CD4-positive, alpha-beta T cell (primary cell): Measurements from ENCODE around the gene SH3BP5L. TPM values are rescaled to one million over a fixed set of nuclear protein-coding genes. Genes with fewer than 3 reads are reported as not detected.

ENCODE experiments used
- ATAC-seq: fragments of 200-7000 bp; cut with Tn5 transposase; one replicate; pipeline ENCODE4 v1.10.0; 2022; ENCODE audit warnings: mild to moderate bottlenecking; ENCODE audit not compliant: poor library complexity
- CTCF ChIA-PET: fragments of 350-600 bp; sonication (Branson Sonifier 250); formaldehyde crosslinking; loops from one replicate; lab custom pipeline; 2021; ENCODE audit warnings: antibody characterized with exemption, inconsistent platforms; lab: Charles Lee
- POLR2A ChIA-PET: fragments of 350-600 bp; sonication (Branson Sonifier 250); formaldehyde crosslinking; loops from one replicate; lab custom pipeline; 2021; ENCODE audit warnings: antibody characterized with exemption, inconsistent platforms; lab: Charles Lee
- DNase-seq, 14 experiments: peaks; one replicate each; pipeline ENCODE4 v3.0.0-alpha.2; 2013 to 2020; ENCODE audit warnings: mixed read lengths in 2 of 14
- H3K27ac ChIP-seq, 2 donors: one replicate each; pipeline versions ENCODE4 v1.5.1 to v1.7.0; 2013; ENCODE audit warnings: low read length in 2 of 2, low read depth in 1 of 2, mild to moderate bottlenecking in 1 of 2
- H3K27me3 ChIP-seq, 2 experiments: 1 replicate in 1 of 2; 2 replicates in 1 of 2; pipeline versions ENCODE4 v1.6.1 to v1.7.0; 2013; ENCODE audit warnings: low read length in 2 of 2, control low read depth in 1 of 2, mild to moderate bottlenecking in 1 of 2, moderate library complexity in 1 of 2; ENCODE audit not compliant: insufficient read depth in 2 of 2, control insufficient read depth in 1 of 2
- H3K36me3 ChIP-seq: one replicate; pipeline ENCODE4 v1.6.1; 2013; ENCODE audit warnings: low read length, control low read depth; ENCODE audit not compliant: insufficient read depth
- H3K4me1 ChIP-seq: one replicate; pipeline ENCODE4 v1.6.1; 2013; ENCODE audit warnings: low read length, control low read depth; ENCODE audit not compliant: insufficient read depth
- H3K4me3 ChIP-seq: one replicate; pipeline ENCODE4 v1.5.1; 2013; ENCODE audit warnings: mild to moderate bottlenecking, low read length, moderate library complexity
- H3K9me3 ChIP-seq, 2 experiments: 1 replicate in 1 of 2; 2 replicates in 1 of 2; pipeline versions ENCODE4 v1.6.1 to v1.7.0; 2013; ENCODE audit warnings: low read length in 2 of 2, mild to moderate bottlenecking in 2 of 2, control low read depth in 1 of 2, moderate library complexity in 1 of 2; ENCODE audit not compliant: control insufficient read depth in 1 of 2, insufficient read depth in 1 of 2
- H3K27ac Mint-ChIP-seq: one replicate; pipeline ENCODE4 v1.8.0; 2020; ENCODE audit warnings: mixed read lengths
- H3K27me3 Mint-ChIP-seq: one replicate; pipeline ENCODE4 v1.8.0; 2021; ENCODE audit warnings: mixed read lengths
- H3K36me3 Mint-ChIP-seq: one replicate; pipeline ENCODE4 v1.8.0; 2021; ENCODE audit warnings: low read depth, mixed read lengths
- H3K4me1 Mint-ChIP-seq: one replicate; pipeline ENCODE4 v1.8.0; 2021; ENCODE audit warnings: low read depth, mixed read lengths
- H3K4me3 Mint-ChIP-seq: one replicate; pipeline ENCODE4 v1.8.0; 2020; ENCODE audit warnings: mild to moderate bottlenecking, mixed read lengths
- H3K9me3 Mint-ChIP-seq: one replicate; pipeline ENCODE4 v1.8.0; 2020; ENCODE audit warnings: mixed read lengths
- intact Hi-C, 2 experiments: fragments of 100-400 bp; cut with DNase I in 1 of 2; cut with micrococcal nuclease in 1 of 2; formaldehyde crosslinking; loops; one replicate each; pipeline versions ENCODE4 v1.15.1 to v1.9.0; 2023 to 2025; cut with DNase I, micrococcal nuclease
- total RNA-seq, 174 experiments: library from RNA in 2 of 174; stranded (reverse) in 2 of 174; gene quantifications; one replicate each; pipeline ENCODE4 v1.2.3 and lab custom pipeline; 2021 to 2026
- TF ChIP-seq, protein P1 (sequence below): fragments of 200-600 bp; IDR thresholded peaks from one replicate; pipeline ENCODE4 v1.8.0; 2022; ENCODE audit warnings: antibody characterized with exemption, mild to moderate bottlenecking

The SH3BP5L gene
- total RNA-seq, 2 experiments from 2014 or later: 21.7 to 25.2 TPM

DNA sequence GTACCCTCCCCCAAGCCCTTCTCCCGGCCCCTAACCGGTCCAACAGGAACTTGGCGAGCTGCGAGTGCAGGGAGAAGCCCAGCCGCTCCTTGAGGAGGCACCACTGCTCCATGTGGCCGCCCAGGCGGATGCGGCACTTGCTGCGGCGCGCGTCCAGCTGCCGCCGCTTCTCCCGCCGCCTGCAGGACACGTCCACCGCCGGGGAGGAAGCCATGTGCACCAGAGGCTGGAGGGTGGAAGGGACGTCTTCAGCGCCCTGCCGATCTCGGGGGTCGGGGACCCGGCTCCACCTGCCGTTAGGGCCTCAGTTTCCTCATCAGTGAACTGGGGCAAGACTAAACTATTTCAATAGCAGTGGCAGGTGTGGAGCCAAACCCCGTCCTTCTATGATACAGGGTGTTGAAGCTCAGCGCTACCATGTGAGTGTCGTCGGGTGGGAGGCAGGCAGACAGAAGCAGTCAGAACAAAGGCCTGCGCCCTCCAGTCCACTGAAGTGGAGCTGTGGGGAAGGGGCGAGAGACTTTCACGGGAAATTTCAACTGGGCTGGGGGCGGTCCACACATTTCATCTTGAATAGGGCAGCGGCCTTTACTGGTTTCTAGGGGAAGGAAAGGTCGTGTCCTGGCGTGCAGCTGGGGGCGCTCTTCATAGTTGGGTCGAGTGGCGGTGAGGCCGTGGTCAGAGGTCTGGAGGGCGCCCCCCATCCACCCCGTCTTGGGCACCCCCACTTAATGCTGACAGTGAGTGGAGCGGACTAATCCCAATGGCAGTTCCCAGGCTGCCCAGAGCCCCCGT, 32.6 kb upstream of the SH3BP5L start:
- TF ChIP-seq, protein P1, sequence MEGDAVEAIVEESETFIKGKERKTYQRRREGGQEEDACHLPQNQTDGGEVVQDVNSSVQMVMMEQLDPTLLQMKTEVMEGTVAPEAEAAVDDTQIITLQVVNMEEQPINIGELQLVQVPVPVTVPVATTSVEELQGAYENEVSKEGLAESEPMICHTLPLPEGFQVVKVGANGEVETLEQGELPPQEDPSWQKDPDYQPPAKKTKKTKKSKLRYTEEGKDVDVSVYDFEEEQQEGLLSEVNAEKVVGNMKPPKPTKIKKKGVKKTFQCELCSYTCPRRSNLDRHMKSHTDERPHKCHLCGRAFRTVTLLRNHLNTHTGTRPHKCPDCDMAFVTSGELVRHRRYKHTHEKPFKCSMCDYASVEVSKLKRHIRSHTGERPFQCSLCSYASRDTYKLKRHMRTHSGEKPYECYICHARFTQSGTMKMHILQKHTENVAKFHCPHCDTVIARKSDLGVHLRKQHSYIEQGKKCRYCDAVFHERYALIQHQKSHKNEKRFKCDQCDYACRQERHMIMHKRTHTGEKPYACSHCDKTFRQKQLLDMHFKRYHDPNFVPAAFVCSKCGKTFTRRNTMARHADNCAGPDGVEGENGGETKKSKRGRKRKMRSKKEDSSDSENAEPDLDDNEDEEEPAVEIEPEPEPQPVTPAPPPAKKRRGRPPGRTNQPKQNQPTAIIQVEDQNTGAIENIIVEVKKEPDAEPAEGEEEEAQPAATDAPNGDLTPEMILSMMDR: peak; percentile 51
- peak in 8 of 14 experiments; percentile 14 to 54 (median 38) for DNase-seq
- H3K4me1 ChIP-seq: peaks cover 60% of the 10 kb centered on the region
- intact Hi-C loops: loop anchor here in 1 of 2 experiments (2.0 kb wide), 1 partner anchor 17 kb away; no protein-coding TSS in a partner anchor
- ATAC-seq: peak; percentile 24
- H3K4me3 Mint-ChIP-seq: peak overlapping the region; percentile 95
- ChIA-PET POLR2A (interaction anchor here (0.6 to 4.9 kb wide), 7 partner anchors 9 to 106 kb away, joined by 3 to 98 read pairs (median 5); partner anchors contain the start of genes SH3BP5L and ZNF672), CTCF (interaction anchor here (0.7 to 2.9 kb wide), 9 partner anchors 9 to 66 kb away, joined by 3 to 65 read pairs (median 3); partner anchors contain the start of genes PGBD2, SH3BP5L and ZNF672)
- peaks cover 19% of the 10 kb centered on the region for H3K36me3 ChIP-seq
- H3K9me3 Mint-ChIP-seq: no peaks in the 10 kb centered on the region
- peaks cover 19% of the 10 kb centered on the region for H3K36me3 Mint-ChIP-seq
- H3K9me3 ChIP-seq: no peaks in the 10 kb centered on the region
- peak overlapping the region; percentile 93 for H3K27ac Mint-ChIP-seq
- peak overlapping the region; percentile 53 for H3K4me3 ChIP-seq
- no peaks in the 10 kb centered on the region for H3K27me3 ChIP-seq
- H3K27ac ChIP-seq: peak overlapping the region; percentile 41 to 77
- no peaks in the 10 kb centered on the region for H3K27me3 Mint-ChIP-seq
- H3K4me1 Mint-ChIP-seq: peaks cover 69% of the 10 kb centered on the region

DNA sequence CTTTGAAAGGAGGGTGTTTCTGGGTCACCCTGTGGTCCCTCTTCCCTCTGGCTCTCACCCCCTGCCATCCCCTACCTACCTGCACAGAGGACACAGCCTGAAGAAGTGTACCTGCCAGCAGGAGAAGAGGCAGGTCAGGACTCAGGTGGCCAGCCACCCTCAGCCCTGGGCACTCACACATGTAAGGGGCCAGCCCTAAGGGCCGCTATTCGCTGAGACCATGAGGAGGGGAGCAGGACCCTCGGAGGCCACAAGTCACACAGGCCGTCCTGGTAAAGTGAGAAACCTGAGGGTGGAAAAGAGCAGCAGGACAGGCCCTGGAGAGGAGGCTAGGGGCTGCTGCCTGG, 32.0 kb upstream of the SH3BP5L start:
- H3K4me3 Mint-ChIP-seq: peak overlapping the region; percentile 95
- TF ChIP-seq, protein P1: no peak
- H3K36me3 Mint-ChIP-seq: peaks cover 19% of the 10 kb centered on the region
- CTCF ChIA-PET: interaction anchor here (0.8 to 2.9 kb wide), 6 partner anchors 8 to 67 kb away, joined by 3 to 65 read pairs (median 5); partner anchors contain the start of genes PGBD2, SH3BP5L and ZNF672
- intact Hi-C loops: loop anchor here in 1 of 2 experiments (1.0 to 2.0 kb wide), 2 partner anchors 17 to 18 kb away; no protein-coding TSS in a partner anchor
- Histone ChIP-seq H3K27ac (no peak overlapping the region), H3K4me3 (peak overlapping the region; percentile 53), H3K27me3 (no peaks in the 10 kb centered on the region), H3K36me3 (peaks cover 19% of the 10 kb centered on the region), H3K4me1 (peaks cover 60% of the 10 kb centered on the region), H3K9me3 (no peaks in the 10 kb centered on the region)
- no peaks in the 10 kb centered on the region for H3K9me3 Mint-ChIP-seq
- peaks cover 64% of the 10 kb centered on the region for H3K4me1 Mint-ChIP-seq
- no peak for DNase-seq
- no peak for ATAC-seq
- H3K27me3 Mint-ChIP-seq: no peaks in the 10 kb centered on the region
- POLR2A ChIA-PET: interaction anchor here (1.2 to 4.9 kb wide), 4 partner anchors 11 to 31 kb away, joined by 5 to 98 read pairs (median 42); partner anchors contain the start of genes SH3BP5L and ZNF672
- peak overlapping the region; percentile 93 for H3K27ac Mint-ChIP-seq

DNA sequence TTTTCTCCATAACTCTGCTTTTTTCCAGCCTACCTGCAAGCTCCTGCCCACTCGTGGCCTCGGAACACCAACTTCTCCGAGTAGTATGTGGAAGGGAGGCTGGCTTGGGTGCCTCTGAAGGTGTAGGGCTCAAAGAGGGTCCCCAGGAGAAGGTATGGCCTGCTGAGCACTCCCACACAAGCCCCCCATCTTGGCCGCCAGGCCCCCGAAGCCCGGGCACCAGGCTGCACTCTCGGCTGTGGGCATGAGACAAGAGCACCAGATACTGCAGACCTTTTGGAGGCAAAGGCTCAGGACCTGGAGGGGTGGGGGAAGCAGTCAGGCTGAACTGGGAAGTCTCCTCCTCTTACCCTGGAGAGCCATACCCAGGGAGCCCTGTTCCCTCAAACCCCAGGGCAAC, 31.5 kb upstream of the SH3BP5L start:
- Mint-ChIP-seq H3K4me1 (peaks cover 58% of the 10 kb centered on the region), H3K4me3 (no peak overlapping the region), H3K27ac (peak overlapping the region; percentile 93), H3K27me3 (no peaks in the 10 kb centered on the region), H3K9me3 (no peaks in the 10 kb centered on the region), H3K36me3 (peaks cover 19% of the 10 kb centered on the region)
- Histone ChIP-seq H3K9me3 (no peaks in the 10 kb centered on the region), H3K27me3 (no peaks in the 10 kb centered on the region), H3K36me3 (peaks cover 19% of the 10 kb centered on the region), H3K27ac (no peak overlapping the region), H3K4me3 (no peak overlapping the region), H3K4me1 (peaks cover 56% of the 10 kb centered on the region)
- TF ChIP-seq, protein P1: no peak
- POLR2A ChIA-PET: interaction anchor here (4.9 kb wide), 1 partner anchor 19 kb away, joined by 98 read pairs; the partner anchor contains the start of gene ZNF672
- CTCF ChIA-PET: interaction anchor here (1.2 kb wide), 1 partner anchor 67 kb away, joined by 3 read pairs; no protein-coding TSS in a partner anchor
- intact Hi-C loops: loop anchor here in 1 of 2 experiments (1.0 kb wide), 1 partner anchor 18 kb away; no protein-coding TSS in a partner anchor
- DNase-seq (no peak), ATAC-seq (no peak)
